ENCODE measurements around the gene SOAT2. TPM values are rescaled to one million over a fixed set of nuclear protein-coding genes. Genes with fewer than 3 reads are reported as not detected.

The SOAT2 gene
- polyA plus RNA-seq, 1 donor (not counting 4 experiments of a cell fraction or from before 2014, with no cell fraction given), result not detected

- Histone ChIP-seq H4K20me1 (ENCODE audit: control insufficient read depth, extremely low read depth, insufficient read depth, low read length) (no peaks in the 10 kb centered on the region), H3K36me3 (ENCODE audit: control insufficient read depth in 2 of 2, extremely low read depth in 1 of 2, insufficient read depth in 2 of 2, low read length in 2 of 2) (no peaks in the 10 kb centered on the region), H2AFZ (ENCODE audit: control insufficient read depth, low read length) (no peak overlapping the region), H3K27ac (ENCODE audit: control insufficient read depth, insufficient read depth, low read length) (no peak overlapping the region), H3K79me2 (ENCODE audit: control insufficient read depth, insufficient read depth, low read length) (no peaks in the 10 kb centered on the region), H3K9me1 (ENCODE audit: control insufficient read depth, extremely low read depth, insufficient read depth, low read length) (no peaks in the 10 kb centered on the region), H3K4me2 (ENCODE audit: control insufficient read depth, extremely low read depth, insufficient read depth, low read depth, low read length) (peak overlapping the region; percentile 99), H3K9ac (ENCODE audit: control insufficient read depth, extremely low read depth, insufficient read depth, low read length) (no peak overlapping the region), H3K27me3 (ENCODE audit: control insufficient read depth, extremely low read depth, insufficient read depth, low read length) (no peaks in the 10 kb centered on the region), H3K4me3 (ENCODE audit: control insufficient read depth in 2 of 3, extremely low read depth in 1 of 3, insufficient read depth in 2 of 3, low read depth in 1 of 3, low read length in 3 of 3) (peak overlapping the region in 1 of 3 experiments; percentile 74), H3K4me1 (ENCODE audit: control insufficient read depth, extremely low read depth, insufficient read depth, low read length) (peaks cover 32% of the 10 kb centered on the region), H3K9me3 (ENCODE audit: control insufficient read depth, low read depth, low read length) (no peaks in the 10 kb centered on the region)
- no peak for DNase-seq (ENCODE audit: low read depth, low spot score)
- no peak for FAIRE-seq
- TF ChIP-seq EZH2 (IDR thresholded peaks at IDR 0.05; ENCODE audit: low read length), result no peak
- TF ChIP-seq CTCF (optimal IDR thresholded peaks at IDR 0.05 in 1 of 3, IDR thresholded peaks at IDR 0.05 in 1 of 3, conservative IDR thresholded peaks at IDR 0.05 in 1 of 3; ENCODE audit: extremely low read depth in 1 of 3, insufficient read depth in 2 of 3, low read length in 3 of 3), result no peak
- dilution Hi-C loops (cut with MboI; ENCODE audit: extremely low pct_ligation_motif_present, low sequenced_read_pairs), result no loop called here
Measured at GRCh38 chr12:53096089-53096741, 7.1 kb upstream of the SOAT2 start.

- no peak for DNase-seq (ENCODE audit: low read depth, low spot score)
- FAIRE-seq, result no peak
- Histone ChIP-seq H3K4me2 (ENCODE audit: control insufficient read depth, extremely low read depth, insufficient read depth, low read depth, low read length) (peak overlapping the region; percentile 99), H3K9ac (ENCODE audit: control insufficient read depth, extremely low read depth, insufficient read depth, low read length) (no peak overlapping the region), H3K4me1 (ENCODE audit: control insufficient read depth, extremely low read depth, insufficient read depth, low read length) (peaks cover 32% of the 10 kb centered on the region), H3K27ac (ENCODE audit: control insufficient read depth, insufficient read depth, low read length) (no peak overlapping the region), H3K9me1 (ENCODE audit: control insufficient read depth, extremely low read depth, insufficient read depth, low read length) (no peaks in the 10 kb centered on the region), H2AFZ (ENCODE audit: control insufficient read depth, low read length) (peak overlapping the region; percentile 15), H3K27me3 (ENCODE audit: control insufficient read depth, extremely low read depth, insufficient read depth, low read length) (no peaks in the 10 kb centered on the region), H3K4me3 (ENCODE audit: control insufficient read depth in 2 of 3, extremely low read depth in 1 of 3, insufficient read depth in 2 of 3, low read depth in 1 of 3, low read length in 3 of 3) (peak overlapping the region in 2 of 3 experiments; percentile 48 to 74), H3K36me3 (ENCODE audit: control insufficient read depth in 2 of 2, extremely low read depth in 1 of 2, insufficient read depth in 2 of 2, low read length in 2 of 2) (no peaks in the 10 kb centered on the region), H3K79me2 (ENCODE audit: control insufficient read depth, insufficient read depth, low read length) (no peaks in the 10 kb centered on the region), H4K20me1 (ENCODE audit: control insufficient read depth, extremely low read depth, insufficient read depth, low read length) (no peaks in the 10 kb centered on the region), H3K9me3 (ENCODE audit: control insufficient read depth, low read depth, low read length) (no peaks in the 10 kb centered on the region)
- dilution Hi-C loops (cut with MboI; ENCODE audit: extremely low pct_ligation_motif_present, low sequenced_read_pairs), result no loop called here
- TF ChIP-seq EZH2 (IDR thresholded peaks at IDR 0.05; ENCODE audit: low read length) (no peak), CTCF (optimal IDR thresholded peaks at IDR 0.05 in 1 of 3, IDR thresholded peaks at IDR 0.05 in 1 of 3, conservative IDR thresholded peaks at IDR 0.05 in 1 of 3; ENCODE audit: extremely low read depth in 1 of 3, insufficient read depth in 2 of 3, low read length in 3 of 3) (no peak)
Measured at GRCh38 chr12:53096759-53097158, 6.5 kb upstream of the SOAT2 start.

Data from keratinocyte (primary cell).